ENCODE measurements around the gene PAX5. TPM values are rescaled to one million over a fixed set of nuclear protein-coding genes. Genes with fewer than 3 reads are reported as not detected.

Gene PAX5
- total RNA-seq, 1 experiment from 2014 or later = not detected

DNA sequence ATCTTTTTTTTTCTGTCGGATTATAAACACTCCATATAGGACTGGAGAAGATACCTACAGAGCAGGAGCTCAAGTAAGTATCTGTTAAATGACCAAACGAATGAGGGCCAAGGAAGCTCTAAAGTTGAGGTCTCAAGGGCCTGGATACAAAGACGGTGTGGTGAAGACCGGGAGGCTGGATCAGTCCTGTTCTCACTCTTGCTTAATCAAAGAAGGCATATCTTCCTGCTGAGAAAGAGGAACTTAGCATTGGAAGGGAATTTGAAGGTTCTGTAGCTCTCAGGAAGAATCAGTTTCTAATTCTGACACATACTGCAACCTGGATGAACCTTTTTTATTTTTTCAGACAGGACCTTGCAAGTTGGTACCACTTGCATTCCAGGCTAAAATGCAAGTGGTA, 28.3 kb upstream of the PAX5 start:
- no peak overlapping the region for H3K4me3 ChIP-seq
- no peaks in the 10 kb centered on the region for H3K9me2 ChIP-seq (ENCODE audit: insufficient read depth)
- POLR2A ChIA-PET (ENCODE audit: unreplicated experiment) = no interaction called here
- no peaks in the 10 kb centered on the region for H3F3A ChIP-seq (ENCODE audit: insufficient read depth, low read depth)
- CTCF ChIA-PET = no interaction called here
- no peak for DNase-seq
- no peaks in the 10 kb centered on the region for H3K79me2 ChIP-seq (ENCODE audit: low read depth)
- TF ChIP-seq EZH2 (IDR thresholded peaks at IDR 0.05; ENCODE audit: low read depth) = no peak
- TF ChIP-seq, protein P1, sequence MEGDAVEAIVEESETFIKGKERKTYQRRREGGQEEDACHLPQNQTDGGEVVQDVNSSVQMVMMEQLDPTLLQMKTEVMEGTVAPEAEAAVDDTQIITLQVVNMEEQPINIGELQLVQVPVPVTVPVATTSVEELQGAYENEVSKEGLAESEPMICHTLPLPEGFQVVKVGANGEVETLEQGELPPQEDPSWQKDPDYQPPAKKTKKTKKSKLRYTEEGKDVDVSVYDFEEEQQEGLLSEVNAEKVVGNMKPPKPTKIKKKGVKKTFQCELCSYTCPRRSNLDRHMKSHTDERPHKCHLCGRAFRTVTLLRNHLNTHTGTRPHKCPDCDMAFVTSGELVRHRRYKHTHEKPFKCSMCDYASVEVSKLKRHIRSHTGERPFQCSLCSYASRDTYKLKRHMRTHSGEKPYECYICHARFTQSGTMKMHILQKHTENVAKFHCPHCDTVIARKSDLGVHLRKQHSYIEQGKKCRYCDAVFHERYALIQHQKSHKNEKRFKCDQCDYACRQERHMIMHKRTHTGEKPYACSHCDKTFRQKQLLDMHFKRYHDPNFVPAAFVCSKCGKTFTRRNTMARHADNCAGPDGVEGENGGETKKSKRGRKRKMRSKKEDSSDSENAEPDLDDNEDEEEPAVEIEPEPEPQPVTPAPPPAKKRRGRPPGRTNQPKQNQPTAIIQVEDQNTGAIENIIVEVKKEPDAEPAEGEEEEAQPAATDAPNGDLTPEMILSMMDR (conservative IDR thresholded peaks at IDR 0.05) = no peak
- H3K4me1 ChIP-seq (replicated peaks; ENCODE audit: insufficient read depth) = no peaks in the 10 kb centered on the region
- BruUV-seq (replicated peaks) = no TSS peak
- H4K20me1 ChIP-seq (ENCODE audit: insufficient read depth) = no peaks in the 10 kb centered on the region
- no peak overlapping the region for H3K27ac ChIP-seq
- H3K9me3 ChIP-seq (ENCODE audit: insufficient read depth, low read depth) = no peaks in the 10 kb centered on the region
- no peak overlapping the region for H3K4me2 ChIP-seq
- intact Hi-C loops (cut with micrococcal nuclease; ENCODE audit: unreplicated experiment) = no loop called here
- H2AFZ ChIP-seq = no peak overlapping the region
- no peaks in the 10 kb centered on the region for H3K36me3 ChIP-seq (ENCODE audit: low read depth)
- H3K27me3 ChIP-seq (ENCODE audit: insufficient read depth, low read depth) = peaks cover 45% of the 10 kb centered on the region

DNA sequence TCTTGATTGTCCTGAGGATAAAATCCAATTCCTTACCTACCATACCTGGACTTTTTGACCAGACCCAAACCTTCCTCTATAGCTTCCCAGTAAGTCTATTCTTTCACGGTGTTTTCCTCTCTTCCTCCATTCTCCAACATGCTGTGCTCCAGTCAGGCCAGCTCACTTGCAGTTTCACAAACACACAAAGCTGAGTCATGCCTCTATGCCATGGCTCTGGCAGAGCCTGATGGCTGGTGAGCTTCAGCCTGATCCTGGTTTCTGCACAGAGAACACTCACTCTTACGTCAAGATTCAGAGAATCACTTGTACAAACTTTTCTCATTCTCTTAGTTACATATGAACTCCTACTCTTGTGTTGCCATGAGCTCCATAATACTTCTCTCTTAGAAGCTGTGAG, 27.7 kb upstream of the PAX5 start:
- no TSS peak for BruUV-seq (replicated peaks)
- CTCF ChIA-PET = no interaction called here

DNA sequence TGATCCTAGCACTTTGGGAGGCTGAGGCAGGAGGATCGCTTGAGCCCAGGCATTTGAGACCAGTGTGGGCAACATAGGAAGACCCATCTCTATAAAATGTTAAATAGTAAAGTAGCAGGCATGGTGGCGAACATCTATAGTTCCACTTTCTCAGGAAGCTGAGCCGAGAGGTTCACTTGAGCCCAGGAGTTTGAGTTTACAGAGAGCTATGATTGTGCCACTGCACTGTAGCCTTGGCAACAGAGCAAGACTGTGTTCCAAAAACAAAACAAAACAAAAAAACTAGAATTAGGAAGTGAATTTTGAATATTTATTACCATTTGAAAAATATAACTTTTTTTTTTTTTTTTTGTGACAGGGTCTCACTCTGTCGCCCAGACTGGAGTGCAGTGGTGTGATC, 26.8 kb upstream of the PAX5 start:
- no TSS peak for BruUV-seq (replicated peaks)
- ChIA-PET POLR2A (ENCODE audit: unreplicated experiment) (no interaction called here), CTCF (no interaction called here)
- no peaks in the 10 kb centered on the region for H3K9me2 ChIP-seq (ENCODE audit: insufficient read depth)
- H2AFZ ChIP-seq = no peak overlapping the region
- H3K27ac ChIP-seq = no peak overlapping the region
- DNase-seq = no peak
- no peak overlapping the region for H3K4me3 ChIP-seq
- no peaks in the 10 kb centered on the region for H3K4me1 ChIP-seq (replicated peaks; ENCODE audit: insufficient read depth)
- intact Hi-C loops (cut with micrococcal nuclease; ENCODE audit: unreplicated experiment) = no loop called here
- TF ChIP-seq, protein P1 (conservative IDR thresholded peaks at IDR 0.05) = no peak
- TF ChIP-seq EZH2 (IDR thresholded peaks at IDR 0.05; ENCODE audit: low read depth) = no peak
- no peaks in the 10 kb centered on the region for H4K20me1 ChIP-seq (ENCODE audit: insufficient read depth)
- H3K9me3 ChIP-seq (ENCODE audit: insufficient read depth, low read depth) = no peaks in the 10 kb centered on the region
- no peaks in the 10 kb centered on the region for H3K36me3 ChIP-seq (ENCODE audit: low read depth)
- H3K27me3 ChIP-seq (ENCODE audit: insufficient read depth, low read depth) = peaks cover 48% of the 10 kb centered on the region
- no peaks in the 10 kb centered on the region for H3K79me2 ChIP-seq (ENCODE audit: low read depth)
- H3F3A ChIP-seq (ENCODE audit: insufficient read depth, low read depth) = no peaks in the 10 kb centered on the region
- H3K4me2 ChIP-seq = no peak overlapping the region

More for the DNA sequence above, 27.7 kb upstream of the PAX5 start:
- Histone ChIP-seq H3K79me2 (ENCODE audit: low read depth) (no peaks in the 10 kb centered on the region), H3K9me2 (ENCODE audit: insufficient read depth) (no peaks in the 10 kb centered on the region), H3K4me1 (replicated peaks; ENCODE audit: insufficient read depth) (no peaks in the 10 kb centered on the region), H3K4me2 (no peak overlapping the region), H3K9me3 (ENCODE audit: insufficient read depth, low read depth) (no peaks in the 10 kb centered on the region), H3K27me3 (ENCODE audit: insufficient read depth, low read depth) (peaks cover 45% of the 10 kb centered on the region), H4K20me1 (ENCODE audit: insufficient read depth) (no peaks in the 10 kb centered on the region), H3K36me3 (ENCODE audit: low read depth) (no peaks in the 10 kb centered on the region), H3K4me3 (no peak overlapping the region), H3K27ac (no peak overlapping the region), H3F3A (ENCODE audit: insufficient read depth, low read depth) (no peaks in the 10 kb centered on the region), H2AFZ (no peak overlapping the region)
- TF ChIP-seq, protein P1 (conservative IDR thresholded peaks at IDR 0.05) = no peak
- TF ChIP-seq EZH2 (IDR thresholded peaks at IDR 0.05; ENCODE audit: low read depth) = no peak
- POLR2A ChIA-PET (ENCODE audit: unreplicated experiment) = no interaction called here
- no peak for DNase-seq
- intact Hi-C loops (cut with micrococcal nuclease; ENCODE audit: unreplicated experiment) = no loop called here
